ENCODE measurements around the gene CHCHD3. TPM values are rescaled to one million over a fixed set of nuclear protein-coding genes. Genes with fewer than 3 reads are reported as not detected.

Gene CHCHD3
- total and polyA plus RNA-seq, 4 donors: 20.1 to 78.0 (median 46.9) TPM

- WGBS, 2 donors: 81% methylated on average over 7 of the region's 7 CpGs
- H3K9me3 ChIP-seq (ENCODE audit: control insufficient read depth in 4 of 4, insufficient read depth in 3 of 4, low read length in 3 of 4): no peaks in the 10 kb centered on the region
- no peaks in the 10 kb centered on the region for H3K27me3 ChIP-seq (ENCODE audit: control insufficient read depth in 3 of 3, insufficient read depth in 3 of 3, low read length in 2 of 3)
- no peaks in the 10 kb centered on the region for H3K36me3 ChIP-seq (ENCODE audit: control insufficient read depth in 4 of 4, insufficient read depth in 4 of 4, low read length in 4 of 4)
- no peak for TF ChIP-seq CTCF (IDR thresholded peaks at IDR 0.05; ENCODE audit: control extremely low read depth, extremely low read depth)
- peaks cover 0 to 3% (median 0%) of the 10 kb centered on the region in 5 donors for H3K4me1 ChIP-seq (ENCODE audit: control insufficient read depth in 5 of 5, insufficient read depth in 5 of 5, low read length in 5 of 5)
- H3K9ac ChIP-seq (ENCODE audit: insufficient read depth in 1 of 2, low read length in 2 of 2): no peak overlapping the region
- ATAC-seq (ENCODE audit: insufficient read depth, low FRiP score): no peak
- DNase-seq: no peak
- no peak overlapping the region for H3K27ac ChIP-seq (ENCODE audit: low read depth in 1 of 2, low read length in 1 of 2)
- no peak overlapping the region for H3K4me3 ChIP-seq
Observed at GRCh38 chr7:133009426-133010252, 72.3 kb downstream of the CHCHD3 start.

- no peak for DNase-seq
- H3K27me3 ChIP-seq (ENCODE audit: control insufficient read depth in 3 of 3, insufficient read depth in 3 of 3, low read length in 2 of 3): no peaks in the 10 kb centered on the region
- no peak overlapping the region for H3K4me3 ChIP-seq
- TF ChIP-seq CTCF (IDR thresholded peaks at IDR 0.05; ENCODE audit: control extremely low read depth, extremely low read depth): no peak
- no peaks in the 10 kb centered on the region for H3K36me3 ChIP-seq (ENCODE audit: control insufficient read depth in 4 of 4, insufficient read depth in 4 of 4, low read length in 4 of 4)
- whole genome bisulfite sequencing, 2 donors: 90 to 92% methylated on average over 3 of the region's 3 CpGs
- no peak for ATAC-seq (ENCODE audit: insufficient read depth, low FRiP score)
- H3K9ac ChIP-seq (ENCODE audit: insufficient read depth in 1 of 2, low read length in 2 of 2): no peak overlapping the region
- H3K27ac ChIP-seq (ENCODE audit: low read depth in 1 of 2, low read length in 1 of 2): no peak overlapping the region
- H3K4me1 ChIP-seq (ENCODE audit: control insufficient read depth in 5 of 5, insufficient read depth in 5 of 5, low read length in 5 of 5): peaks cover 0 to 9% (median 0%) of the 10 kb centered on the region in 5 donors
- H3K9me3 ChIP-seq (ENCODE audit: control insufficient read depth in 4 of 4, insufficient read depth in 3 of 4, low read length in 3 of 4): no peaks in the 10 kb centered on the region
Observed at GRCh38 chr7:133007961-133008360, 73.9 kb downstream of the CHCHD3 start.

GRCh38 chr7:133003052-133003910 is 78.6 kb downstream of the CHCHD3 start:
- Histone ChIP-seq H3K9ac (ENCODE audit: insufficient read depth in 1 of 2, low read length in 2 of 2) (no peak overlapping the region), H3K36me3 (ENCODE audit: control insufficient read depth in 4 of 4, insufficient read depth in 4 of 4, low read length in 4 of 4) (no peaks in the 10 kb centered on the region), H3K27me3 (ENCODE audit: control insufficient read depth in 3 of 3, insufficient read depth in 3 of 3, low read length in 2 of 3) (no peaks in the 10 kb centered on the region), H3K9me3 (ENCODE audit: control insufficient read depth in 4 of 4, insufficient read depth in 3 of 4, low read length in 3 of 4) (no peaks in the 10 kb centered on the region), H3K27ac (ENCODE audit: low read depth in 1 of 2, low read length in 1 of 2) (no peak overlapping the region), H3K4me3 (no peak overlapping the region), H3K4me1 (ENCODE audit: control insufficient read depth in 5 of 5, insufficient read depth in 5 of 5, low read length in 5 of 5) (peaks cover 0 to 17% (median 5%) of the 10 kb centered on the region in 5 donors)
- no peak for ATAC-seq (ENCODE audit: insufficient read depth, low FRiP score)
- no peak for DNase-seq
- 55 to 60% methylated on average over 4 of the region's 4 CpGs for WGBS, 2 donors
- TF ChIP-seq CTCF (IDR thresholded peaks at IDR 0.05; ENCODE audit: control extremely low read depth, extremely low read depth): no peak

All from lung (tissue), 12 donors.